K562 (cell line): ENCODE measurements around the gene NUCB2. TPM values are rescaled to one million over a fixed set of nuclear protein-coding genes. Genes with fewer than 3 reads are reported as not detected.

Experiments used
- BDP1 ChIP-seq: IDR thresholded peaks from 3 replicates; pipeline ENCODE4 v1.6.1; 2011; ENCODE audit not compliant: insufficient read length, insufficient read depth
- BRCA1 ChIP-seq, 2 experiments: fragments of 450-650 bp in 1 of 2; sonication (generic) in 1 of 2; formaldehyde crosslinking in 1 of 2; IDR thresholded peaks; 2 replicates each; pipeline versions ENCODE4 v1.5.0 to v1.6.1; 2017 to 2020; ENCODE audit warnings: mild to moderate bottlenecking in 1 of 2, missing genetic modification reagents in 1 of 2
- CBX1 ChIP-seq: sonication (generic); IDR thresholded peaks from 2 replicates; pipeline ENCODE4 v1.6.1; 2016; ENCODE audit warnings: antibody characterized with exemption, low read depth, mild to moderate bottlenecking
- CC2D1A ChIP-seq: fragments of 450-650 bp; IDR thresholded peaks from 2 replicates; pipeline ENCODE4 v1.6.1; 2017; ENCODE audit warnings: mild to moderate bottlenecking
- CEBPZ ChIP-seq: fragments of 150-350 bp; IDR thresholded peaks from 2 replicates; pipeline ENCODE4 v1.6.1; 2014; ENCODE audit warnings: low read depth, mild to moderate bottlenecking, low read length, borderline replicate concordance
- CTBP1 ChIP-seq: fragments of 450-650 bp; IDR thresholded peaks from 2 replicates; pipeline ENCODE4 v1.6.1; 2016; ENCODE audit warnings: borderline replicate concordance
- EP300 ChIP-seq: IDR thresholded peaks from 2 replicates; pipeline ENCODE4 v1.6.1; 2012; ENCODE audit warnings: low read length, improper control_type of control experiment
- FUS ChIP-seq: fragments of 200-400 bp; formaldehyde crosslinking; optimal IDR thresholded peaks from 2 replicates; pipeline ENCODE3; 2017; ENCODE audit warnings: low read depth, low read length
- HMBOX1 ChIP-seq: sonication (generic); IDR thresholded peaks from 2 replicates; pipeline ENCODE4 v1.6.1; 2016
- KDM5B ChIP-seq: fragments of 200-600 bp; sonication (generic); IDR thresholded peaks from 2 replicates; pipeline ENCODE4 v1.6.1; 2012; ENCODE audit warnings: low read depth, mild to moderate bottlenecking, moderate library complexity, low read length, control low read depth, inconsistent platforms; ENCODE audit not compliant: insufficient replicate concordance
- KLF16 ChIP-seq: IDR thresholded peaks from 2 replicates; pipeline ENCODE4 v1.6.1; 2016; ENCODE audit warnings: antibody characterized with exemption
- LEF1 ChIP-seq: fragments of 450-650 bp; IDR thresholded peaks from 2 replicates; pipeline ENCODE4 v1.6.1; 2016; ENCODE audit warnings: mild to moderate bottlenecking
- MEF2D ChIP-seq: conservative IDR thresholded peaks from 2 replicates; pipeline ENCODE4 v1.6.1; 2016; ENCODE audit warnings: low read depth, missing genetic modification characterization, missing compliant biosample characterization
- MLLT1 ChIP-seq, 2 experiments: fragments of 450-650 bp; IDR thresholded peaks; 2 replicates each; pipeline ENCODE4 v1.6.1; 2016
- NCOA4 ChIP-seq: fragments of 450-650 bp; IDR thresholded peaks from 2 replicates; pipeline ENCODE4 v1.6.1; 2018; ENCODE audit warnings: mild to moderate bottlenecking; ENCODE audit not compliant: partially characterized antibody
- RAD51 ChIP-seq: fragments of 450-650 bp; IDR thresholded peaks from 2 replicates; pipeline ENCODE4 v1.7.1; 2016; ENCODE audit warnings: low read depth, mild to moderate bottlenecking, borderline replicate concordance
- SRSF7 ChIP-seq: fragments of 200-400 bp; formaldehyde crosslinking; optimal IDR thresholded peaks from 2 replicates; pipeline ENCODE3; 2017; ENCODE audit warnings: mild to moderate bottlenecking, low read depth, low read length
- ZFP30 ChIP-seq: fragments of 250-450 bp; sonication (Bioruptor Pico); IDR thresholded peaks from 2 replicates; pipeline ENCODE4 v1.8.0; 2022; ENCODE audit warnings: moderate library complexity, mild to moderate bottlenecking, inconsistent platforms, borderline replicate concordance
- ZNF507 ChIP-seq: conservative IDR thresholded peaks from 2 replicates; pipeline ENCODE4 v1.6.1; 2017; ENCODE audit warnings: missing genetic modification characterization, missing compliant biosample characterization
- ZNF589 ChIP-seq: fragments of 200-800 bp; sonication (Bioruptor generic); IDR thresholded peaks from 2 replicates; pipeline ENCODE4 v1.6.1; 2016; ENCODE audit warnings: low read depth, missing genetic modification characterization, missing compliant biosample characterization
- ZSCAN32 ChIP-seq: fragments of 450-650 bp; formaldehyde crosslinking; IDR thresholded peaks from 2 replicates; pipeline ENCODE4 v1.4.0; 2020; ENCODE audit warnings: mild to moderate bottlenecking, moderate library complexity
- polyA plus RNA-seq, 8 experiments: library from polyadenylated mRNA; depleted of rRNA in 4 of 8; stranded (reverse) in 5 of 8; unstranded in 3 of 8; fragments of >200 nt; fragmentation: Nextera tagmentation in 2 of 8; fragmentation: Illumina TruSeq in 1 of 8; extraction: Ambion mirVana in 2 of 8; extraction: Trizol in 1 of 8; gene quantifications; 2 replicates each; pipeline versions ENCODE4 v1.2.1 to v1.2.3, GENCODE V29; 2011 to 2014; ENCODE audit warnings: inconsistent platforms in 1 of 8, missing spikeins in 1 of 8
- total RNA-seq, 7 experiments: library from RNA; depleted of rRNA in 6 of 7; stranded (reverse); fragments of >200 nt in 6 of 7; fragmentation: Illumina TruSeq in 2 of 7; extraction: Trizol in 2 of 7; gene quantifications; 2 replicates each; pipeline versions ENCODE4 v1.2.1 to v1.2.3, GENCODE V29; 2011 to 2021; ENCODE audit warnings: low replicate concordance in 1 of 7

Gene NUCB2
- total and polyA plus RNA-seq, 9 of the 15 experiments (the other 6 are each of a cell fraction or from before 2014, with no cell fraction given): 54.0 to 108 (median 84.6) TPM

- TF ChIP-seq CEBPZ (no peak), BDP1 (no peak), BRCA1 (IDR thresholded peaks at IDR 0.05) (no peak), BRCA1 (CRISPR knock-in tag; IDR thresholded peaks at IDR 0.05) (no peak), KDM5B (peak; percentile 80), EP300 (peak; percentile 33; the same call in 1 of the 2 replicates), MEF2D (tag) (no peak), ZNF589 (CRISPR knock-in tag) (peak; percentile 61; the same call in 1 of the 2 replicates), HMBOX1 (no peak; the same call in 1 of the 2 replicates), ZSCAN32 (no peak), LEF1 (no peak; the same call in 1 of the 2 replicates), ZFP30 (no peak), MLLT1 (IDR thresholded peaks at IDR 0.05) (peak; percentile 18 to 71; a peak in 2 of 4 replicates), CTBP1 (peak; percentile 51), CC2D1A (no peak), FUS (no peak), RAD51 (no peak), KLF16 (0 out of 2 replicates have a peak, but pooled peaks have one; percentile 13), NCOA4 (no peak), ZNF507 (tag) (no peak), CBX1 (no peak; the same call in 1 of the 2 replicates), SRSF7 (no peak)
These were observed at the start of gene NUCB2 (continued) for GRCh38 chr11:17276236-17277023.
